Stimulated activated naive CD8-positive, alpha-beta T cell treated with anti-CD3 and anti-CD28 coated beads, Interleukin-15, Interleukin-2, amounts not matched to agents 100 ng/mL and 50 ng/mL, for 24 hours (primary cell): ENCODE data around the gene IMPG2.
A peak's percentile ranks its signal among the peaks of the same experiment; 100 is the strongest.

Source experiments
- H3K27ac Mint-ChIP-seq: one replicate; pipeline ENCODE4 v1.8.0; 2021; ENCODE audit warnings: mild to moderate bottlenecking, mixed read lengths
- H3K27me3 Mint-ChIP-seq: one replicate; pipeline ENCODE4 v1.8.0; 2021; ENCODE audit warnings: mixed read lengths
- H3K36me3 Mint-ChIP-seq: one replicate; pipeline ENCODE4 v1.8.0; 2021; ENCODE audit warnings: low read depth, mixed read lengths
- H3K4me1 Mint-ChIP-seq: one replicate; pipeline ENCODE4 v1.8.0; 2021; ENCODE audit warnings: low read depth, mixed read lengths
- H3K4me3 Mint-ChIP-seq: one replicate; pipeline ENCODE4 v1.8.0; 2021; ENCODE audit warnings: mild to moderate bottlenecking, mixed read lengths
- H3K9me3 Mint-ChIP-seq: one replicate; pipeline ENCODE4 v1.8.0; 2021; ENCODE audit warnings: mixed read lengths

The IMPG2 gene

GRCh38 chr3:101262393-101263240 lies 57.8 kb downstream of the IMPG2 start:
- peak overlapping the region; percentile 28 for H3K27ac Mint-ChIP-seq
- H3K4me3 Mint-ChIP-seq, result no peak overlapping the region
- H3K36me3 Mint-ChIP-seq, result no peaks in the 10 kb centered on the region
- H3K4me1 Mint-ChIP-seq, result no peaks in the 10 kb centered on the region
- H3K9me3 Mint-ChIP-seq, result no peaks in the 10 kb centered on the region
- no peaks in the 10 kb centered on the region for H3K27me3 Mint-ChIP-seq

GRCh38 chr3:101261506-101261905 lies 58.9 kb downstream of the IMPG2 start:
- no peak overlapping the region for H3K4me3 Mint-ChIP-seq
- no peaks in the 10 kb centered on the region for H3K4me1 Mint-ChIP-seq

GRCh38 chr3:101259485-101260341 lies 60.7 kb downstream of the IMPG2 start:
- Mint-ChIP-seq H3K9me3 (no peaks in the 10 kb centered on the region), H3K4me1 (no peaks in the 10 kb centered on the region), H3K36me3 (peaks cover 3% of the 10 kb centered on the region), H3K27me3 (no peaks in the 10 kb centered on the region), H3K4me3 (no peak overlapping the region), H3K27ac (no peak overlapping the region)

More at GRCh38 chr3:101261506-101261905, 58.9 kb downstream of the IMPG2 start:
- H3K36me3 Mint-ChIP-seq, result peaks cover 3% of the 10 kb centered on the region
- H3K27me3 Mint-ChIP-seq, result no peaks in the 10 kb centered on the region
- H3K27ac Mint-ChIP-seq, result no peak overlapping the region
- no peaks in the 10 kb centered on the region for H3K9me3 Mint-ChIP-seq

GRCh38 chr3:101256511-101256910 lies 63.9 kb downstream of the IMPG2 start:
- H3K4me1 Mint-ChIP-seq, result no peaks in the 10 kb centered on the region
- no peaks in the 10 kb centered on the region for H3K27me3 Mint-ChIP-seq
- H3K36me3 Mint-ChIP-seq, result peaks cover 3% of the 10 kb centered on the region
- H3K9me3 Mint-ChIP-seq, result no peaks in the 10 kb centered on the region
- H3K4me3 Mint-ChIP-seq, result no peak overlapping the region
- no peak overlapping the region for H3K27ac Mint-ChIP-seq

- no peak overlapping the region for H3K4me3 Mint-ChIP-seq
These were observed 64.9 kb downstream of the IMPG2 start for GRCh38 chr3:101255441-101255840.

GRCh38 chr3:101253396-101253795 lies 67.0 kb downstream of the IMPG2 start:
- H3K27ac Mint-ChIP-seq, result no peak overlapping the region
- peaks cover 9% of the 10 kb centered on the region for H3K4me1 Mint-ChIP-seq
- H3K4me3 Mint-ChIP-seq, result no peak overlapping the region
- H3K9me3 Mint-ChIP-seq, result no peaks in the 10 kb centered on the region
- H3K27me3 Mint-ChIP-seq, result no peaks in the 10 kb centered on the region
- H3K36me3 Mint-ChIP-seq, result peaks cover 3% of the 10 kb centered on the region

More at GRCh38 chr3:101255441-101255840, 64.9 kb downstream of the IMPG2 start:
- Mint-ChIP-seq H3K27ac (no peak overlapping the region), H3K27me3 (no peaks in the 10 kb centered on the region), H3K4me1 (no peaks in the 10 kb centered on the region), H3K9me3 (no peaks in the 10 kb centered on the region), H3K36me3 (peaks cover 3% of the 10 kb centered on the region)

GRCh38 chr3:101252945-101253344 lies 67.4 kb downstream of the IMPG2 start:
- Mint-ChIP-seq H3K9me3 (no peaks in the 10 kb centered on the region), H3K4me3 (no peak overlapping the region), H3K27ac (no peak overlapping the region), H3K4me1 (peaks cover 9% of the 10 kb centered on the region), H3K27me3 (no peaks in the 10 kb centered on the region), H3K36me3 (peaks cover 3% of the 10 kb centered on the region)

- H3K27me3 Mint-ChIP-seq, result no peaks in the 10 kb centered on the region
- no peaks in the 10 kb centered on the region for H3K9me3 Mint-ChIP-seq
- peaks cover 9% of the 10 kb centered on the region for H3K4me1 Mint-ChIP-seq
These were observed 68.1 kb downstream of the IMPG2 start for GRCh38 chr3:101252307-101252706.

GRCh38 chr3:101251441-101251840 lies 68.9 kb downstream of the IMPG2 start:
- Mint-ChIP-seq H3K9me3 (no peaks in the 10 kb centered on the region), H3K4me1 (peaks cover 9% of the 10 kb centered on the region), H3K4me3 (no peak overlapping the region), H3K36me3 (no peaks in the 10 kb centered on the region), H3K27me3 (no peaks in the 10 kb centered on the region), H3K27ac (no peak overlapping the region)

More at GRCh38 chr3:101252307-101252706, 68.1 kb downstream of the IMPG2 start:
- Mint-ChIP-seq H3K27ac (no peak overlapping the region), H3K4me3 (no peak overlapping the region), H3K36me3 (peaks cover 3% of the 10 kb centered on the region)

GRCh38 chr3:101249522-101249921 lies 70.9 kb downstream of the IMPG2 start:
- H3K4me1 Mint-ChIP-seq, result peaks cover 9% of the 10 kb centered on the region
- no peaks in the 10 kb centered on the region for H3K27me3 Mint-ChIP-seq
- no peaks in the 10 kb centered on the region for H3K9me3 Mint-ChIP-seq
- no peak overlapping the region for H3K27ac Mint-ChIP-seq
- H3K36me3 Mint-ChIP-seq, result no peaks in the 10 kb centered on the region
- H3K4me3 Mint-ChIP-seq, result no peak overlapping the region

- Mint-ChIP-seq H3K36me3 (no peaks in the 10 kb centered on the region), H3K9me3 (no peaks in the 10 kb centered on the region), H3K27ac (no peak overlapping the region)
These were observed 71.6 kb downstream of the IMPG2 start for GRCh38 chr3:101248736-101249135.

GRCh38 chr3:101244212-101244575 lies 76.2 kb downstream of the IMPG2 start:
- peak overlapping the region; percentile 19 for H3K27ac Mint-ChIP-seq
- no peaks in the 10 kb centered on the region for H3K27me3 Mint-ChIP-seq
- peaks cover 19% of the 10 kb centered on the region for H3K4me1 Mint-ChIP-seq
- H3K9me3 Mint-ChIP-seq, result no peaks in the 10 kb centered on the region
- H3K36me3 Mint-ChIP-seq, result peaks cover 9% of the 10 kb centered on the region
- H3K4me3 Mint-ChIP-seq, result no peak overlapping the region

More at GRCh38 chr3:101248736-101249135, 71.6 kb downstream of the IMPG2 start:
- Mint-ChIP-seq H3K4me1 (peaks cover 16% of the 10 kb centered on the region), H3K4me3 (no peak overlapping the region), H3K27me3 (no peaks in the 10 kb centered on the region)

- no peaks in the 10 kb centered on the region for H3K9me3 Mint-ChIP-seq
- peaks cover 16% of the 10 kb centered on the region for H3K4me1 Mint-ChIP-seq
- H3K4me3 Mint-ChIP-seq, result no peak overlapping the region
- peaks cover 9% of the 10 kb centered on the region for H3K36me3 Mint-ChIP-seq
- peak overlapping the region; percentile 63 for H3K27ac Mint-ChIP-seq
- no peaks in the 10 kb centered on the region for H3K27me3 Mint-ChIP-seq
These were observed 76.8 kb downstream of the IMPG2 start for GRCh38 chr3:101243285-101244211.

GRCh38 chr3:101240719-101241399 lies 79.5 kb downstream of the IMPG2 start:
- H3K9me3 Mint-ChIP-seq, result no peaks in the 10 kb centered on the region
- H3K27me3 Mint-ChIP-seq, result no peaks in the 10 kb centered on the region
- H3K36me3 Mint-ChIP-seq, result peaks cover 9% of the 10 kb centered on the region
- H3K4me1 Mint-ChIP-seq, result peaks cover 16% of the 10 kb centered on the region
- H3K27ac Mint-ChIP-seq, result no peak overlapping the region
- H3K4me3 Mint-ChIP-seq, result no peak overlapping the region
